HEK293T (cell line): ENCODE data around the gene RINL.

Experiments used
- BHLHE40 ChIP-seq: fragments of 450-650 bp; IDR thresholded peaks from 2 replicates; pipeline ENCODE4 v1.6.1; 2016; ENCODE audit warnings: mild to moderate bottlenecking, moderate library complexity, borderline replicate concordance
- ELF4 ChIP-seq: fragments of 450-650 bp; IDR thresholded peaks from 2 replicates; pipeline ENCODE4 v1.6.1; 2017; ENCODE audit warnings: antibody characterized with exemption
- FOXK2 ChIP-seq: fragments of 450-650 bp; IDR thresholded peaks from 2 replicates; pipeline ENCODE4 v1.6.1; 2016; ENCODE audit warnings: mild to moderate bottlenecking
- HDGF ChIP-seq: fragments of 450-650 bp; IDR thresholded peaks from 2 replicates; pipeline ENCODE4 v1.6.1; 2017; ENCODE audit warnings: antibody characterized with exemption, borderline replicate concordance
- LEF1 ChIP-seq: fragments of 450-650 bp; IDR thresholded peaks from 2 replicates; pipeline ENCODE4 v1.6.1; 2017; ENCODE audit warnings: mild to moderate bottlenecking, borderline replicate concordance
- NFRKB ChIP-seq: fragments of 450-650 bp; IDR thresholded peaks from 2 replicates; pipeline ENCODE4 v1.6.1; 2016; ENCODE audit warnings: mild to moderate bottlenecking, moderate library complexity
- SUZ12 ChIP-seq: fragments of 450-650 bp; IDR thresholded peaks from 2 replicates; pipeline ENCODE4 v1.6.1; 2016; ENCODE audit warnings: mild to moderate bottlenecking

DNA sequence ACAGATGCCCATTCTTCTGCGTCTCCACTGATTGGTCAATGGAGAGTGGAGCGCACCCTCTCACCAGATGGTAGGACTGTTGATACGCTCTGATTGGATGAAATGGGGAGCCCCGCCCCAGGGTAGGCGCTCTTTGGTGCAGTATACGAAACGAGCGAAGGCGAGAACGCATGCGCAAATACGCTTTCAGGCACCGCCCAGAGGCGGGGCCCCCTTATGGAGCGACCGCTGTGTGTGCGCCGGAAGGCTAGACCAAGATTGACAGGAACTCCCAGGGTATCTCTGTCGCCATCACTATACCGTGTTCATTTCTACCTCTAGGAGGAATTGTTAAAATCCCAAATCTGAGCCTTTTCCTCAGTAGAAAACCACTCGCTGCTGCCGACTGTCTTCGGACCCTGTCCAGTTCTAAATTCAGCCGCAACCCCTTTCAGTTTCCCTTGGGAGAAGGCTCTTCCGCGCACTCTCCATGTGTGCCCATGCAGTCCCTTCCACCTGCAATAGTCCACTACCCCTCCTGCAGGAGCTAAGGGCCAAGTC is 27.6 kb downstream of the RINL start:
- TF ChIP-seq NFRKB: no peak
- TF ChIP-seq ELF4: no peak
- TF ChIP-seq BHLHE40: no peak
- no peak for TF ChIP-seq SUZ12
- TF ChIP-seq HDGF: no peak
- no peak for TF ChIP-seq FOXK2
- no peak for TF ChIP-seq LEF1
